HepG2 (cell line): Measurements from ENCODE around the gene BRD3.

Experiments used
- BHLHE40 ChIP-seq: IDR thresholded peaks from 2 replicates; pipeline ENCODE4 v1.6.1; 2011; ENCODE audit warnings: low read length, improper control_type of control experiment
- KLF6 ChIP-seq: IDR thresholded peaks from 2 replicates; pipeline ENCODE4 v1.8.0; 2016; ENCODE audit warnings: missing biosample characterization, missing genetic modification reagents
- NCOA5 ChIP-seq: sonication (generic); formaldehyde crosslinking; IDR thresholded peaks from 2 replicates; pipeline ENCODE4 v1.4.0; 2020; ENCODE audit warnings: missing genetic modification reagents
- POLR2A ChIP-seq, 2 experiments: IDR thresholded peaks; 2 replicates each; pipeline ENCODE4 v1.6.1; 2011; ENCODE audit warnings: low read depth in 2 of 2, low read length in 2 of 2, mild to moderate bottlenecking in 1 of 2, moderate library complexity in 1 of 2; ENCODE audit not compliant: insufficient read depth in 1 of 2

DNA sequence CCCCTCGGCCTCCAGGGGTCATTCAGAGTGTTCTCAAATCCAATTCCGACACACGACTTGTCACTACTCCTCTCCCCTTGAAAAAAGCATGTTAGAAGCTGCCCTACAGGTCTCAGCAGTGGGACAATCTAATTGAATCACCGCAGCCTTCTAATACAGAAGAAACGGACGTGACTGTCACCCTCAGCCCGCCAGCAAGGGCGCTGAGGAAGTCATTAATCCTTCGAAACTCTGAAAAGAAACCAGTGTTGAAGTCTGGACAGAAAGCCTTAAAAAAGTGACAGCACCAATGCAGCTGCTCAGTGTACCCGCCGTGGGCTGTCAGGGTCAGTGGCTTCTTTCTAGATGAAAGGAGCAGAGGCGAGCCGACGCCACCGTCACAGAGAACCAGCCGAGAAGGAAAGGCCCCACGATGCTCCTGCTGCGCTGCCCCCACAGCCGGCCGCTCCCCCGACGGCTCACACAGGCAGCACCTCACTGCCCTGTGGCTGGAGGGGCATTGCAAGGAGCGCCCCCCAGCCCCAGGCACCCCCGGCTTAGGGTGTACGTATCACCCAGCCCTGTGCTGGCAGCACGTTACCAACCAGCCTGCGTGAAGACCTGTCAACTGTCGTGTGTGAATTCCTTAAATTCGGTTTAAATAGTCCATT, 36.9 kb downstream of the BRD3 start:
- no peak for TF ChIP-seq NCOA5 (CRISPR knock-in tag)
- no peak for TF ChIP-seq POLR2A (IDR thresholded peaks at IDR 0.05; ENCODE audit: insufficient read depth in 1 of 2, low read depth in 2 of 2, low read length in 2 of 2)
- TF ChIP-seq KLF6 (CRISPR knock-in tag) = no peak
- TF ChIP-seq BHLHE40 = no peak
